ENCODE results near the gene KRT17. TPM values are rescaled to one million over a fixed set of nuclear protein-coding genes. Genes with fewer than 3 reads are reported as not detected.

Gene KRT17
- total RNA-seq, 3 donors from 2014 or later = 1.9 to 1,676 (median 1,373) TPM

DNA sequence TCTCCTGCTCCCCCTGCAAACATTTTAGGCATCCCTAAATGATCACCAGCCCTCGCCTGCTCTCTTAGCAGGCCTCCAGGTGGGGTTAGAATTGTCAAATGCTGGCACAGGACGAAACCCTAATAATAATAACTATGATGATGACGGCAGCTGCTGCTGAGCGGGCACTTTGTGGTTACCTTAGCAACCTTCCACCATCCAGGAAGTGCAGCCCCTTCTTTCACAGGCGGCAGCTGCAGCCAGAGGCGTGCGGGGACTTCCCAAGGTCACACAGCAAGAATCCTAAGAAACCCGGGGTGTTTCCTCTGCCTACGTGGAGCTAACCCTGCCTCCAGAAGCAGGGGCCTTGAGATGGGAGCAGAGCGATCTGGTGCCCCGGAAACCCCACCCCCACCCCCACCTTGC, 41.9 kb upstream of the KRT17 start:
- no peaks in the 10 kb centered on the region for H3K36me3 ChIP-seq
- peaks cover 0 to 9% of the 10 kb centered on the region in 2 donors for H3K4me1 ChIP-seq
- TF ChIP-seq POLR2AphosphoS5 (IDR thresholded peaks at IDR 0.05) (no peak), CTCF (IDR thresholded peaks at IDR 0.05) (peak in 1 of 3 donors; percentile 8)
- H3K4me3 ChIP-seq = peak overlapping the region; percentile 40 to 72 (median 52)
- peak overlapping the region; percentile 93 to 94 for H3K27ac ChIP-seq
- peak in 1 of 2 donors; percentile 51 for DNase-seq (ENCODE audit: low spot score in 2 of 2)
- intact Hi-C loops (cut with DNase I; ENCODE audit: low total_unique reads) = no loop called here
- H3K9me3 ChIP-seq = no peaks in the 10 kb centered on the region
- H3K27me3 ChIP-seq = no peaks in the 10 kb centered on the region

- intact Hi-C loops (cut with DNase I; ENCODE audit: low total_unique reads) = no loop called here
- Histone ChIP-seq H3K9me3 (no peaks in the 10 kb centered on the region), H3K4me3 (peak overlapping the region; percentile 40 to 72 (median 52)), H3K4me1 (peaks cover 0 to 9% of the 10 kb centered on the region in 2 donors), H3K27ac (peak overlapping the region; percentile 93 to 94), H3K27me3 (no peaks in the 10 kb centered on the region), H3K36me3 (no peaks in the 10 kb centered on the region)
- TF ChIP-seq POLR2AphosphoS5 (IDR thresholded peaks at IDR 0.05) = peak; percentile 49 to 89 (median 59)
- TF ChIP-seq POLR2A (IDR thresholded peaks at IDR 0.05) = peak; percentile 34
- TF ChIP-seq CTCF (IDR thresholded peaks at IDR 0.05) = peak; percentile 93 to 96 (median 95)
- peak; percentile 91 to 93 for DNase-seq (ENCODE audit: low spot score in 2 of 2)
Observed at GRCh38 chr17:41665566-41666236, 41.3 kb upstream of the KRT17 start.

DNA sequence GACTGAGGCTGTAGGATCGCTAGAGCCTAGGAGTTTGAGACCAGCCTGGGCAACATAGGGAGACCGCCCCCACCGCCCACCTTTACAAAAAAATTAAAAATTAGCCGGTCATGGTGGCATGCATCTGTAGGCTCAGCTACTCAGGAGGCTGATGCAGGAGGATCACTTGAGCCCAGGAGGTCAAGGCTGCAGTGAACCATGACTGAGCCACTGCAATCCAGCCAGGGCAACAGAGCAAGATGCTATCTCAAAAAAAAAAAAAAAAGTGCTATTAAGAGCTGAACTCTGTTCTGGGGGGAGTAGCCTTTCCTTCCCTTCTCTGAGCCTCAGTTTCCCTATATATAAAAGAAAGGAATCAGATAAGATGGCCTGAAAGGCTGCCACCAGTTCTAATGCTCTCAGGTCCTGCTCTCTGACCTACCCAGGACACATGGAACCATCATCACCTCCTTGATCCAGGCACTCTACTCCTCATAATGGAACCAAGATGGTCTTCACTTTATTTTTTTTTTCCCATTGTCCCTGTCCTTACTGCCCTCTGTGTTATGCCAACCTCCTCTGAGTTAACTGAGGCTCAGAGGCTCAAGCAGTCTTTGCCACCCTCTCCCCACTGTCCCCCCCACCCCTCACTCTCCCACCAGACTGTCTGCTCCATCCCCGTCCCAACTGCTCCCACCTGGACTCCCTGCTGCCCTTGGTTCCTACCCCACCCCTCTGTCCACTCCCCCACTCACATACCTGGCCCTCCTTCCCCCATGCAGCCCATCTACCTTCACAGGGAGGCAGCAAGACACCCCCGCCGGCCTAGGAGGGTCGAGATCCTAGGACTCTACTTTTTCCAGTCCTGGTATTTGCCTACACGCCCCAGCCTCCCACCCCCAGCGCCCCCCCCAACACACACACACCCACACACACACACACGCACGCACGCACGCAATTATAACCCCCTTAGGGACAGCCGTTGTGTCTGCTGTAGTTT, 40.5 kb upstream of the KRT17 start:
- no peak for TF ChIP-seq CTCF (IDR thresholded peaks at IDR 0.05)
- no peak for TF ChIP-seq POLR2AphosphoS5 (IDR thresholded peaks at IDR 0.05)
- TF ChIP-seq POLR2A (IDR thresholded peaks at IDR 0.05) = no peak
- Histone ChIP-seq H3K27ac (peak overlapping the region; percentile 93 to 94), H3K36me3 (no peaks in the 10 kb centered on the region), H3K4me1 (peaks cover 0 to 14% of the 10 kb centered on the region in 2 donors), H3K4me3 (peak overlapping the region in 2 of 3 donors; percentile 52 to 72), H3K9me3 (no peaks in the 10 kb centered on the region), H3K27me3 (no peaks in the 10 kb centered on the region)
- no peak for DNase-seq (ENCODE audit: low spot score in 2 of 2)
- intact Hi-C loops (cut with DNase I; ENCODE audit: low total_unique reads) = no loop called here

- intact Hi-C loops (cut with DNase I; ENCODE audit: low total_unique reads) = no loop called here
- peak overlapping the region in 1 of 2 donors; percentile 93 for H3K27ac ChIP-seq
Observed at GRCh38 chr17:41664172-41664457, 39.7 kb upstream of the KRT17 start.

More at GRCh38 chr17:41664172-41664457, 39.7 kb upstream of the KRT17 start:
- Histone ChIP-seq H3K4me1 (peaks cover 0 to 15% of the 10 kb centered on the region in 2 donors), H3K4me3 (no peak overlapping the region), H3K27me3 (no peaks in the 10 kb centered on the region), H3K36me3 (no peaks in the 10 kb centered on the region), H3K9me3 (no peaks in the 10 kb centered on the region)
- TF ChIP-seq POLR2A (IDR thresholded peaks at IDR 0.05) (no peak), POLR2AphosphoS5 (IDR thresholded peaks at IDR 0.05) (no peak), CTCF (IDR thresholded peaks at IDR 0.05) (no peak)
- DNase-seq (ENCODE audit: low spot score in 2 of 2) = no peak
